HS-27A (cell line): ENCODE results near the gene TMPRSS15.

Experiments used
- DNase-seq: peaks from one replicate; pipeline ENCODE4 v3.0.0-alpha.2; 2012; ENCODE audit warnings: low read depth, missing footprints

Gene TMPRSS15

GRCh38 chr21:18349468-18349867, 54.1 kb downstream of the TMPRSS15 start:
- DNase-seq, result no peak

GRCh38 chr21:18340387-18340942, 63.1 kb downstream of the TMPRSS15 start:
- DNase-seq, result peak; percentile 77

- no peak for DNase-seq
Measured at GRCh38 chr21:18335651-18336236, 67.8 kb downstream of the TMPRSS15 start.

- DNase-seq, result peak; percentile 53
Measured at GRCh38 chr21:18334066-18334465, 69.5 kb downstream of the TMPRSS15 start.

- DNase-seq, result no peak
Measured at GRCh38 chr21:18318156-18318555, 85.4 kb downstream of the TMPRSS15 start.

- no peak for DNase-seq
Measured at GRCh38 chr21:18298228-18298627, 105.4 kb downstream of the TMPRSS15 start.

GRCh38 chr21:18294100-18294499, 109.5 kb downstream of the TMPRSS15 start:
- DNase-seq, result no peak

GRCh38 chr21:18289876-18290275, 113.7 kb downstream of the TMPRSS15 start:
- DNase-seq, result no peak

GRCh38 chr21:18285379-18285778, 118.2 kb downstream of the TMPRSS15 start:
- no peak for DNase-seq

GRCh38 chr21:18275781-18276180, 127.8 kb downstream of the TMPRSS15 start:
- no peak for DNase-seq

GRCh38 chr21:18274370-18274769, 129.2 kb downstream of the TMPRSS15 start:
- no peak for DNase-seq

GRCh38 chr21:18273400-18273799, 130.2 kb downstream of the TMPRSS15 start:
- DNase-seq, result no peak

GRCh38 chr21:18269856-18270255, 133.7 kb downstream of the TMPRSS15 start:
- no peak for DNase-seq

GRCh38 chr21:18268906-18269305, 134.7 kb downstream of the TMPRSS15 start:
- DNase-seq, result no peak

- no peak for DNase-seq
Measured at GRCh38 chr21:18267496-18267895, 136.1 kb downstream of the TMPRSS15 start.

- no peak for DNase-seq
Measured at GRCh38 chr21:18265944-18266343, 137.6 kb downstream of the TMPRSS15 start.

GRCh38 chr21:18253799-18254198, 149.8 kb downstream of the TMPRSS15 start:
- DNase-seq, result no peak

GRCh38 chr21:18253221-18253620, 150.4 kb downstream of the TMPRSS15 start:
- peak; percentile 23 for DNase-seq

GRCh38 chr21:18252680-18253079, 150.9 kb downstream of the TMPRSS15 start:
- DNase-seq, result no peak

GRCh38 chr21:18252256-18252655, 151.3 kb downstream of the TMPRSS15 start:
- no peak for DNase-seq

GRCh38 chr21:18251065-18251464, 152.5 kb downstream of the TMPRSS15 start:
- DNase-seq, result no peak

- DNase-seq, result no peak
Measured at GRCh38 chr21:18249672-18250071, 153.9 kb downstream of the TMPRSS15 start.

GRCh38 chr21:18248171-18248570, 155.4 kb downstream of the TMPRSS15 start:
- no peak for DNase-seq

- DNase-seq, result no peak
Measured at GRCh38 chr21:18245464-18245967, 158.1 kb downstream of the TMPRSS15 start.
